HG03066 (cell line): Measurements from ENCODE around the gene EIF5A.
A peak's percentile ranks its signal among the peaks of the same experiment; 100 is the strongest.

Experiments used
- ATAC-seq: cut with Tn5 transposase; IDR thresholded peaks from one replicate; pipeline ENCODE4 v1.9.1; 2021; ENCODE audit warnings: low read depth; ENCODE audit not compliant: unreplicated experiment

The EIF5A gene

GRCh38 chr17:7312432-7313087, 5.1 kb downstream of the EIF5A start:
- no peak for ATAC-seq

- ATAC-seq = no peak
Observed at GRCh38 chr17:7313088-7313889, 5.9 kb downstream of the EIF5A start.

- ATAC-seq = no peak
Observed at GRCh38 chr17:7313890-7314718, 6.7 kb downstream of the EIF5A start.

- peak; percentile 65 for ATAC-seq
Observed at GRCh38 chr17:7314719-7315569, 7.5 kb downstream of the EIF5A start, which contains the start of gene GPS2. Gene GPS2 (minus strand): TSS chr17:7315360. CDS start chr17:7315052, 308 bp downstream.

- no peak for ATAC-seq
Observed at GRCh38 chr17:7315570-7316235, 8.3 kb downstream of the EIF5A start.

GRCh38 chr17:7317161-7317803, 9.9 kb downstream of the EIF5A start:
- ATAC-seq = no peak

GRCh38 chr17:7318121-7318860, 10.9 kb downstream of the EIF5A start:
- ATAC-seq = no peak

- no peak for ATAC-seq
Observed at GRCh38 chr17:7321466-7321865, 14.0 kb downstream of the EIF5A start.

GRCh38 chr17:7322520-7323194, 15.2 kb downstream of the EIF5A start:
- ATAC-seq = no peak

GRCh38 chr17:7323731-7324437, 16.5 kb downstream of the EIF5A start:
- no peak for ATAC-seq

GRCh38 chr17:7324438-7324779, 17.0 kb downstream of the EIF5A start:
- ATAC-seq = no peak

- ATAC-seq = no peak
Observed at GRCh38 chr17:7325031-7325528, 17.7 kb downstream of the EIF5A start.

GRCh38 chr17:7326186-7326585, 18.8 kb downstream of the EIF5A start:
- ATAC-seq = no peak

- no peak for ATAC-seq
Observed at GRCh38 chr17:7327056-7327455, 19.6 kb downstream of the EIF5A start.

- ATAC-seq = no peak
Observed at GRCh38 chr17:7327501-7327900, 20.1 kb downstream of the EIF5A start.

GRCh38 chr17:7328009-7328408, 20.6 kb downstream of the EIF5A start:
- ATAC-seq = no peak

GRCh38 chr17:7328840-7329373, 21.5 kb downstream of the EIF5A start, which contains the start of gene NEURL4:
Gene NEURL4 (minus strand): TSS chr17:7329335. CDS start chr17:7329312, 23 bp downstream.
- ATAC-seq = peak; percentile 11
